GM19239 (cell line): ENCODE results near the gene RSPH3.
A peak's percentile ranks its signal among the peaks of the same experiment; 100 is the strongest.
"Not testable (repeated sequence)": the region's sequence is repeated elsewhere in the genome, so short reads cannot be mapped to it uniquely, and the experiment has no call there.

Experiments
- DNase-seq: peaks from one replicate; pipeline ENCODE4 v3.0.0; 2011; ENCODE audit warnings: low spot score; ENCODE audit not compliant: insufficient read length
- FAIRE-seq: peaks from 2 replicates; lab custom pipeline; 2011; peaks lifted over from hg19 to GRCh38; lab: Jason Lieb, UNC

The RSPH3 gene

DNA sequence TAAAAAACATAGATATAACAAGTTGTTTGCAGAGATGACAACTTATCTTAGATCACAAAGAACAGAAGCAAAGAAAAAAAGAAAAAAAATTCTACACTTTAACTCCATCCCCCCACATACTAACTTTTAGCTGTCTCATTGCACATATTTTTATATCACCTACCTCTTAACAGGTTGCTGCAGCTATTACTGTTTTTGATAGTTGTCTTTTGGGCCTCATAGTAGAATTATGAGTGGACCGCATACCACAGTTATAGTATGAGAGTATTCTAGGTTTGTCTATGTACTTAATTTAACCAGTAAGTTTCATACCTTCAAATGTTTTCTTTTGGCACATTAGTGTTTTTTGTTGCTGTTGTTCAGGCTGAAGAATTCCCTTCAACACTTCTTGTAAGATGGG lies 12.3 kb downstream of the RSPH3 start:
- no peak for FAIRE-seq

GRCh38 chr6:158978757-158979156 lies 21.2 kb downstream of the RSPH3 start:
- FAIRE-seq (no peak), DNase-seq (no peak)

More for the DNA sequence above, 12.3 kb downstream of the RSPH3 start:
- DNase-seq, result no peak

- no peak for FAIRE-seq
- DNase-seq, result no peak
These were observed 22.6 kb downstream of the RSPH3 start for GRCh38 chr6:158977382-158977781.

DNA sequence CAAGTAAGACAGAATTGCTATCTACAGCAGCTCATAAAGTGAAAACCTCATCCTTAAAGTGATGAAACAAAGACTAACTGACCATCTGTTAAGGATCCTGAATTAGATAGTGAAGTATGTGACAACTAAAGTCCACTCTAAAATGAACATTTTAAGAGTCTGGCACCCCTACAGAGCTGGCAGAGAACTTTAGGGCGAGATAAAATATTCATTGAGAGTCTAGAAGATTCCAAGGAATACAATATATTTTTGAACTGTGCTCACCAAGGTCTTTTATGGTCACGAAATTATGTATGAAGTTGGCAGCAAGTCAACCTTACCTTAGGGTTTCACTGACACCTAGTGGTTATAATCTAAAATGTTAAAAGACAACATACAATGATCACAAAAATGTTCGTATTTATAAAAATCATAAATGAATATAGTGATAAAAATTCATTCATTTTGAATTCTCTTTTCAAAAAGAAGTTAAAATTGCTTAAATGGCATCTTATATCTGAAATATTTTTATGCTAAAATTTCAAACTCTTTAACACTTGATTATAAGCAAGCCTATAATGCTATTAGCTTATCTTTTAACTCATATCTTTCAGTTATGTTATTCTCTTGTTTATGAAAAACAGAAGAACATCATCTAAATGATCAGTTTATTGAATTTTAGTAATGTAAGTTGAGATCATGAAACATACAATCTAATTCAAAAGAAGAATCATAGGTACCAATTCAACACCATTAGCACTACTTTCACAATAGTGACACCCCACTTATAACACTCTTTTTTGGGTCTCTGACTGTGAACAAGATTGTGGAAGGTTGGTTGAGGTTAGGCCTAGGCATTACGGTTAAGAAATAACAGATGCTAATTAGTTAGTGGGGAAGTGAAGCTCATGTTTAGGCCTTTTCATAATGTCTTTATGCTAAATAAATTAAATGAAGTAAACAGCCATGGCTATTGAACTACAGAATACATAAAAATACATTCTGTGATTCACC lies 27.5 kb downstream of the RSPH3 start:
- DNase-seq (peak; percentile 21), FAIRE-seq (peak; percentile 92)

DNA sequence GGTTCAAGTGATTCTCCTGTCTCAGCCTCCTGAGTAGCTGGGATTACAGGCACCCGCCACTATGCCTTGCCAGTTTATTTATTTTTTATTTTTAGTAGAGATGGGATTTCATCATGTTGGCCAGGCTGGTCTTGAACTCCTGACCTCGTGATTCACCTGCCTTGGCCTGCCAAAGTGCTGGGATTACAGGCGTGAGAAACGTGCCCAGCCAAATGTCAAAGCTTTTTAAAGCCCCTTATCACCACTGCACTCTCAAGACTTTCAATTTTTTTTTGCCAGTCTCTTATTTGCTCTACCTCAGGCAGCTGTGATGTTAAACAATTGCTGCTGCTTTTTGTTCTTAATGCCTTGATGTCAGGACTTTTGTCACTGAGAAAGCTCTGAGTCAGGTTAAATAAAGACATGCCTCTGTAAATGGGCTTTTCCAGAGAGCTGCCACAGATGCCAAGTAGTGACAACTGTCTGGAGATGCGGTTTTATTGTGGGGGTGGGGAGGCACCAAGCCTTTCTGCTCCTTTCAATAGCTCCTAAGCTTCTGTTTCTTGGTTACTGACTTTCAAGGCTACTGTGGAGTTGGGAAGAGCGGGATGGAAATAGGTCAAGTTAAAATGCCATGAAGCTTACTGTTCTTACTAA lies 29.2 kb downstream of the RSPH3 start:
- DNase-seq, result no peak

DNA sequence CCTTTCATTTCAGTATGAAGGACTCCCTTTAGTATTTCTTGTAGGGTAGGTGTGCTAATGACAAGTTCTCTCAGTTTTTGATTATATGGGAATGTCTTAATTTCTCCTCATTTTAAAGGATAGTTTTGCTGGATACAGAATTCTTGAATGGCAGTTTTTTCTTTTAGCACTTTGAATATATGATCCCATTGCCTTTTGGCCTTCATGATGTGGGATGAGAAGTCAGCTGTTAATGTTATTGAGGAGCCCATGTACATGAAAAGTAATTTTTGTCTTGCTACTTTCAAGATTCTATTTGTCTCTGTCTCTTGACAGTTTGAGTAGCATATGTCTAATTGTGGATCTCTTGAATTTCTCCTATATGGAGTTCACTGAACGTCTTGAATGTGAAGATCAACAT lies 30.9 kb downstream of the RSPH3 start:
- no peak for FAIRE-seq
- no peak for DNase-seq

More for the DNA sequence above, 29.2 kb downstream of the RSPH3 start:
- no peak for FAIRE-seq

DNA sequence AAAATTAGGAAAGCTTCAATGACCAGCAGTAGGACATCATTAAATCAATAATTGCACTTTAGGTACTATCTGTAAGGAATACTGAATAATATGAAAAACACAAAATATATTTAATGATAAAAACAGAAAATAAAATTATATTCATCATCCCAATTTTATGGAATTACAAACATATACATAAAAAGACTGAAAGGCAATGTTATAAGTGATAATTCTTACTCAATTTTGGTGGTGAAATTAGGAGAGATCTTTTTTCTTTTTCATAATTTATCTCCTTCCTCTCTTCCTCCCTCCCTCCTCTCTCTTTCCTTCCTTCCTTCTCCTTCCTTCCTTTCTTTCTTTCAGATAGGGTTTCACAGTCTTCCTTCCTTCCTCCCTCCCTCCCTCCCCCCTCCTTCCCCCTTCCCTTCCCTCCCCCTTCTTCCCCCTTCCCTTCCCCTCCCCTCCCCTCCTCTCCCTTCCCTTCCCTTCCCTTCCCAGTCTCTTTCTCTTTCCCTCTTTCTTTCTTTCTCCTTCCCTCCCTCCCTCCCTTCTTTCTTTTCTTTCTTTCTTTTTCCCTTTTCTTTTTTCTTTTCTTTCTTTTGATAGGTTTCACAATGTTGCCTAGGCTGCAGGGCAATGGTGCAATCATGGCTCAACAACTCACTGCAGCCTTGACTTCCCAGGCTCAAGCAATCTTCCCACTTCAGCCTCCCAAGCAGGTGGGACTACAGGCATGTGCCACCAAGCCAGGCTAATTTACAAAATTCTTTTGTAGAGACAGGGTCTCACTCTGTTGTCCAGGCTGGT lies 36.8 kb downstream of the RSPH3 start:
- FAIRE-seq (no peak), DNase-seq (no peak)

- no peak for FAIRE-seq
- DNase-seq, result no peak
These were observed 37.6 kb downstream of the RSPH3 start for GRCh38 chr6:158962371-158962770.

GRCh38 chr6:158960026-158960425 lies 40.0 kb downstream of the RSPH3 start:
- FAIRE-seq, result no peak

GRCh38 chr6:158959552-158959951 lies 40.5 kb downstream of the RSPH3 start:
- DNase-seq (no peak), FAIRE-seq (no peak)

More at GRCh38 chr6:158960026-158960425, 40.0 kb downstream of the RSPH3 start:
- no peak for DNase-seq

DNA sequence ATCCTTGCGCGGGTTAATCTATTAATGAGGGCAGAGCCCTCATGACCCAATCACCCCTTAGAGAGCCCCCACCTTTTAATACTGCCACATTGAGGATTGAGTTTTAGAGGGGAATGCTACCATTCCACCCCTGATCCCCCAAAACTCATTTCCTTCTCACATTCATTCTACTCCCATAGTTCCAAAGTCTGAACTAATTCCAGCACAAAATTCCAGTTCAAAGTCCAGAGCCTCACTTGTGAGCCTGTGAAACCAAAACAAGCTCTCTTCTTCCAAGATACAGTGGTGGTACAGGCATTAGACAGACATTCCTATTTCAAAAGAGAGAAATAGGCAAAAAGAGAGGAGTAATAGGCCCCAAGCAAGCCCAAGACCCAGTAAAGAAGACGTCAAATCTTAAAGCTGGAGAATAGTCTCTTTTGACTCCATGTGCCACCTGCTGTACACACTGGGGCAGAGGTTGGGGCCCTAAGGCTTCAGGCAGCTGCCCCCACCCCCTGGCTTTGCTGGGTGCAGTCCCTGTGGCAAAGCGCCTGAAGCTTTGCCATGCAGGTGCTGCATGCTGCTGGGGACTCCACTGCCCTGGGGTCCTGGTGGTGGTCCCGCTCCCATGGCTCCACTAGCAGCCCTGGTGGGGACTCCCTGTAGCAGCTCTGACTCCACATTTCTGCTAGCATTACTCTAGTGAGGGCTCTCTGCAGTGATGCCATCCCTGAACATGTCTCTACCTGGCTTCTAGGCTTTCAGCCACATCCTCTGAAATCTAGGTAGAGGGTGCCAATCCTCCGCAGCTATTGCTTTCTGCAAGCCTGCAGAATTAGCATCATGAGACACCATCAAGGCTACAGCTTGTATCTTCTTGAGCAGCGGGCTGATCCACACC lies 41.3 kb downstream of the RSPH3 start:
- no peak for DNase-seq
- FAIRE-seq, result no peak

- FAIRE-seq (no peak), DNase-seq (no peak)
These were observed 44.7 kb downstream of the RSPH3 start for GRCh38 chr6:158955255-158955654.

GRCh38 chr6:158954753-158955152 lies 45.2 kb downstream of the RSPH3 start:
- DNase-seq (no peak), FAIRE-seq (no peak)

DNA sequence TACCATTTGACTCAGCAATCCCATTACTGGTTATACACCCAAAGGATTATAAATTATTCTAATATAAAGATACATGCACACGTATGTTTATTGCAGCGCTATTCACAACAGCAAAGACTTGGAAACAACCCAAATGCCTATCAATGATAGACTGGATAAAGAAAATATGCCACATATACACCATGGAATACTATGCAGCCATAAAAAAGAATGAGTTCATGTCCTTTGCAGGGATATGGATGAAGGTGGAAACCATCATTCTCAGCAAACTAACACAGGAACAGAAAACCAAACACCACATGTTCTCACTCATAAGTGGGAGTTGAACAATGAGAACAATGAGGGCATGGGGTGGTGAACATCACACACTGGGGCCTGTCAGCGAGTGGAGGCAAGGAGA lies 48.0 kb downstream of the RSPH3 start:
- FAIRE-seq, DNase-seq: not testable (repeated sequence)

DNA sequence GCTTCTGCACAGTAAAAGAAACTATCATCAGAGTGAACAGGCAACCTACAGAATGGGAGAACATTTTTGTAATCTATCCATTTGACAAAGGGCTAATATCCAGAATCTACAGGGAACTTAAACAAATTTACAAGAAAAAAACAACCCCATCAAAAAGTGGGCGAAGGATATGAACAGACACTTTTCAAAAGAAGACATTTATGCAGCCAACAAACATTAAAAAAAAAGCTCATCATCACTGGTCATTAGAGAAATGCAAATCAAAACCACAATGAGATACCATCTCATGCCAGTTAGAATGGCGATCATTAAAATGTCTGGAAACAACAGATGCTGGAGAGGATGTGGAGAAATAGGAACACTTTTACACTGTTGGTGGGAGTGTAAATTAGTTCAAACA lies 48.4 kb downstream of the RSPH3 start:
- DNase-seq, FAIRE-seq: not testable (repeated sequence)

DNA sequence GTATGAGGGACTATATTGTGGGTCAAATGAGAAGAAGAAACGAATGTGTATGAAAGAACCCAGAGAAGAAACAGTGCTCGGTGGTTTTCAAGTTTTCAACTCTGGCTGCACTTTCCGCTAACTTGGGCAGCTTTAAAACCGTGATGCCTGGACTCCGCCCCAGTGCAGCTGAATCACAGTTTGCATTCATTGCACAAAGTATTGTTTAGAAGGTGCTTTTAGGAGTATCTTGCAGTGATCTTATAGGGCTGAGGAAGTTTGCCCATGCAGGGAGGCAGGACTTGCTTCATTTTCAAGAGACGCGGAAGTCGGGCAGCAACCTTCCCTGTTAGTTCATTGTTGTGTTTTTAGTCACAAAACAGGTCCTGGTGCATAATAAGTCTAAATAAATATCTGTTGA lies 52.7 kb downstream of the RSPH3 start:
- FAIRE-seq (no peak), DNase-seq (no peak)

- FAIRE-seq (no peak), DNase-seq (no peak)
These were observed 56.5 kb downstream of the RSPH3 start for GRCh38 chr6:158943380-158944032.

- no peak for DNase-seq
- FAIRE-seq, result no peak
These were observed 57.7 kb downstream of the RSPH3 start for GRCh38 chr6:158942349-158942748.

GRCh38 chr6:158941246-158941645 lies 58.8 kb downstream of the RSPH3 start:
- FAIRE-seq (no peak), DNase-seq (no peak)
